OCI-LY3 (cell line): Measurements from ENCODE around the gene S100P.

Experiments
- H2AFZ ChIP-seq: fragments of 200-600, 300-600 bp; shearing (Covaris generic); 2 replicates; pipeline ENCODE4 v1.6.0; 2014; ENCODE audit warnings: antibody characterized with exemption, low read depth, low read length
- H3K27ac ChIP-seq: fragments of 200-600, 300-600 bp; sonication (generic); 2 replicates; pipeline ENCODE4 v1.5.1; 2014; ENCODE audit warnings: mild to moderate bottlenecking, low read length, moderate library complexity, mixed read lengths
- H3K27me3 ChIP-seq: fragments of 200-600, 300-600 bp; sonication (generic); 2 replicates; pipeline ENCODE4 v1.6.1; 2014; ENCODE audit warnings: low read depth, low read length, mixed read lengths
- H3K36me3 ChIP-seq: fragments of 200-600, 300-600 bp; sonication (generic); replicated peaks from 2 replicates; pipeline ENCODE3; 2014; ENCODE audit warnings: low read depth, low read length, mixed read lengths
- H3K4me1 ChIP-seq: fragments of 300-600, 200-600 bp; sonication (generic); 2 replicates; pipeline ENCODE4 v1.6.1; 2014; ENCODE audit warnings: low read length, mixed read lengths
- H3K4me2 ChIP-seq: fragments of 200-600, 300-600 bp; sonication (generic); 2 replicates; pipeline ENCODE4 v1.6.1; 2014; ENCODE audit warnings: low read length, mixed read lengths
- H3K4me3 ChIP-seq: fragments of 300-600, 200-600 bp; sonication (generic); 2 replicates; pipeline ENCODE4 v1.5.1; 2014; ENCODE audit warnings: antibody characterized with exemption, mild to moderate bottlenecking, low read length, moderate library complexity
- H3K79me2 ChIP-seq: fragments of 300-600, 200-600 bp; shearing (Covaris generic); 2 replicates; pipeline ENCODE4 v1.6.1; 2014; ENCODE audit warnings: mild to moderate bottlenecking, low read length, mixed read lengths
- H3K9ac ChIP-seq: fragments of 300-600, 200-600 bp; shearing (Covaris generic); 2 replicates; pipeline ENCODE4 v1.6.0; 2014; ENCODE audit warnings: mild to moderate bottlenecking, low read length, moderate library complexity
- H3K9me3 ChIP-seq: fragments of 200-600, 300-600 bp; shearing (Covaris generic); 2 replicates; pipeline ENCODE4 v1.6.1; 2014; ENCODE audit warnings: low read length, mixed read lengths; ENCODE audit not compliant: insufficient read depth
- H4K20me1 ChIP-seq: fragments of 200-600, 300-600 bp; sonication (generic); 2 replicates; pipeline ENCODE4 v1.6.1; 2016; ENCODE audit warnings: low read length, mixed read lengths; ENCODE audit not compliant: insufficient read depth
- EZH2phosphoT487 ChIP-seq: fragments of 200-600 bp; shearing (Covaris generic); IDR thresholded peaks from 2 replicates; pipeline ENCODE4 v1.6.1; 2018; ENCODE audit warnings: antibody characterized with exemption, mixed run types, low read depth
- TF ChIP-seq, protein P1 (sequence below): fragments of 200-600, 300-600 bp; sonication (generic); IDR thresholded peaks from 2 replicates; pipeline ENCODE4 v1.5.1; 2014; ENCODE audit warnings: antibody characterized with exemption, low read length, low read depth

The S100P gene

DNA sequence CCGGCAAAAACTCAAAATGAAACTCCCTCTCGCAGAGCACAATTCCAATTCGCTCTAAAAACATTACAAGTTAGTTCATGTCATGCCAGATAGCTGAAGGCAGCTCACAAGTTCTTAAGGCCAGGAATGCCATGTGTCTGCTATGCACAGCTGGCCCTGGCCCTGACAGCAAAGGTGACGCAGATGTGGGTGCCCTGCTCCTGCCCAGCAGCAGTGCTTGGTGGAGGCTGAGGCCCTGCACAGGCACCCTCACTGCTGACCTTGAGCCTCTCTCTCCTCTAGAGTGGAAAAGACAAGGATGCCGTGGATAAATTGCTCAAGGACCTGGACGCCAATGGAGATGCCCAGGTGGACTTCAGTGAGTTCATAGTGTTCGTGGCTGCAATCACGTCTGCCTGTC is 2.9 kb downstream of the S100P start:
- TF ChIP-seq, protein P1, sequence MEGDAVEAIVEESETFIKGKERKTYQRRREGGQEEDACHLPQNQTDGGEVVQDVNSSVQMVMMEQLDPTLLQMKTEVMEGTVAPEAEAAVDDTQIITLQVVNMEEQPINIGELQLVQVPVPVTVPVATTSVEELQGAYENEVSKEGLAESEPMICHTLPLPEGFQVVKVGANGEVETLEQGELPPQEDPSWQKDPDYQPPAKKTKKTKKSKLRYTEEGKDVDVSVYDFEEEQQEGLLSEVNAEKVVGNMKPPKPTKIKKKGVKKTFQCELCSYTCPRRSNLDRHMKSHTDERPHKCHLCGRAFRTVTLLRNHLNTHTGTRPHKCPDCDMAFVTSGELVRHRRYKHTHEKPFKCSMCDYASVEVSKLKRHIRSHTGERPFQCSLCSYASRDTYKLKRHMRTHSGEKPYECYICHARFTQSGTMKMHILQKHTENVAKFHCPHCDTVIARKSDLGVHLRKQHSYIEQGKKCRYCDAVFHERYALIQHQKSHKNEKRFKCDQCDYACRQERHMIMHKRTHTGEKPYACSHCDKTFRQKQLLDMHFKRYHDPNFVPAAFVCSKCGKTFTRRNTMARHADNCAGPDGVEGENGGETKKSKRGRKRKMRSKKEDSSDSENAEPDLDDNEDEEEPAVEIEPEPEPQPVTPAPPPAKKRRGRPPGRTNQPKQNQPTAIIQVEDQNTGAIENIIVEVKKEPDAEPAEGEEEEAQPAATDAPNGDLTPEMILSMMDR = no peak
- no peak for TF ChIP-seq EZH2phosphoT487
- Histone ChIP-seq H3K4me1 (no peaks in the 10 kb centered on the region), H3K9ac (no peak overlapping the region), H2AFZ (no peak overlapping the region), H3K4me3 (no peak overlapping the region), H3K27me3 (no peaks in the 10 kb centered on the region), H3K4me2 (no peak overlapping the region), H3K27ac (no peak overlapping the region), H4K20me1 (no peaks in the 10 kb centered on the region), H3K79me2 (no peaks in the 10 kb centered on the region), H3K9me3 (no peaks in the 10 kb centered on the region), H3K36me3 (no peaks in the 10 kb centered on the region)

DNA sequence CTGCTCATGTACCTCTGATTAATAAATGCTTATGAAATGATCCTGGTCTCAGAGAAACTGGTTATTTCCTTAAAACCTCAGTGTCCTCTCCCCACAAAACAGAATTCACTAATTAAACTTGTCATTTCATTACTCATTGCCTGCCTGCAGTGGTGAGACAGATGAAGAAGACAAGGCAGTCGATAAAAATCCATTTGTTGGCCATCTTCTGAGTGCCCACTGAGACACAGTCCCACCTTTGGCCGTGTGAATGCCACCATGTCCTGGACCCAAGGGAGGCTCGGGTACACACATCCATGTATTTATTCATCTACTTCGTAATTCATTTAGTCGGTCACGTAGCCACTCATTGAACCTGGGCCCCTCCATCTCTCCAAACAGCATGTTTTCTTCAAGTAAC is 3.5 kb downstream of the S100P start:
- no peaks in the 10 kb centered on the region for H3K4me1 ChIP-seq
- no peaks in the 10 kb centered on the region for H3K79me2 ChIP-seq
- no peak overlapping the region for H3K27ac ChIP-seq
- H4K20me1 ChIP-seq = no peaks in the 10 kb centered on the region
- H3K4me2 ChIP-seq = no peak overlapping the region
- H3K27me3 ChIP-seq = no peaks in the 10 kb centered on the region
- TF ChIP-seq, protein P1 = no peak
- TF ChIP-seq EZH2phosphoT487 = no peak
- H3K4me3 ChIP-seq = no peak overlapping the region
- H3K9ac ChIP-seq = no peak overlapping the region
- H2AFZ ChIP-seq = no peak overlapping the region
- no peaks in the 10 kb centered on the region for H3K36me3 ChIP-seq
- no peaks in the 10 kb centered on the region for H3K9me3 ChIP-seq

DNA sequence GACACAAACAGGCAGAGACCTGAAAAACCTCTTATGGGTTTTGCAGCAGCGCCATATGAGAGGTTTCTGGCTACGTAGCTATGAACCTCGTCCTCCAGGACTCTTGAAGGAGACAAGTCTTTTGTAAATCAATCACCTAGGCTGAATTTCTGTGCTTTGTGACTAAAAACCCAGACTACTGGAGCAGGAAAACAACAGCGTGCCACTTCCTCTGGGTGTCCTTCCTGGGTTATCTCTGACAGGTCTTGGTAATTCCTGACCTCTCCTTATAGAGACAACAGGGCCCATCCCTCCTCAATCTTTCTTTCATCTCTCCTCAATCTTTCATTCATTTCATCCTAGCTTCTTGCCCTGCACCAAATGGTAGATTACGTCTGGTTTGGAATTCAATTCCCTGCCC is 5.7 kb downstream of the S100P start:
- H3K27me3 ChIP-seq = no peaks in the 10 kb centered on the region
- TF ChIP-seq, protein P1 = no peak
- no peak for TF ChIP-seq EZH2phosphoT487
- H3K4me1 ChIP-seq = no peaks in the 10 kb centered on the region; the same call in 1 of the 2 replicates
- peaks cover 12% of the 10 kb centered on the region; the same call in 1 of the 2 replicates for H3K79me2 ChIP-seq
- no peak overlapping the region for H3K9ac ChIP-seq
- H3K36me3 ChIP-seq = peaks cover 7% of the 10 kb centered on the region
- no peaks in the 10 kb centered on the region for H4K20me1 ChIP-seq
- H3K4me3 ChIP-seq = no peak overlapping the region
- H3K27ac ChIP-seq = no peak overlapping the region
- no peaks in the 10 kb centered on the region for H3K9me3 ChIP-seq
- no peak overlapping the region for H2AFZ ChIP-seq
- H3K4me2 ChIP-seq = no peak overlapping the region

DNA sequence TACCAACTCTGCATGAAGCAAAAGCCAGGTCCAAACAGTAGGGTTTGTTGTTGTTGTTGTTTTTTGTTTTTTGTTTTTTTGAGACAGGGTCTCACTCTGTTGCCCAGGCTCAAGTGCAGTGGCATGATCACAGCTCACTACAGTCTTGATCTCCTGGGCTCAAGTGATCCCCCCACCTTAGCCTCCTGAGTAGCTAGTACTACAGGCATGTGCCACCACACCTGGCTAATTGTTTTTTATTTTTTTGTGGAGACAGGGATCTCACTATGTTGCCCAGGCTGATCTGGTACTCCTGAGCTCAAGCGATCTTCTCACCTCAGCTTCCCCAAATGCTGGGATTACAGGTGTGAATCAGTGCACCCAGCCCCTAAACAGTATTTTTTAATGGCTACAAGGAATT is 6.2 kb downstream of the S100P start:
- Histone ChIP-seq H3K27me3 (no peaks in the 10 kb centered on the region), H3K4me1 (no peaks in the 10 kb centered on the region; the same call in 1 of the 2 replicates), H2AFZ (no peak overlapping the region), H3K4me3 (no peak overlapping the region), H3K9me3 (no peaks in the 10 kb centered on the region), H4K20me1 (no peaks in the 10 kb centered on the region), H3K9ac (no peak overlapping the region), H3K79me2 (peaks cover 16% of the 10 kb centered on the region), H3K4me2 (no peak overlapping the region), H3K36me3 (peaks cover 7% of the 10 kb centered on the region), H3K27ac (no peak overlapping the region)
- TF ChIP-seq, protein P1 = no peak
- TF ChIP-seq EZH2phosphoT487 = no peak
